GM12801 (cell line): Measurements from ENCODE around the gene FAM90A26.
"Not testable (repeated sequence)": the region's sequence is repeated elsewhere in the genome, so short reads cannot be mapped to it uniquely, and the experiment has no call there.

Source experiments
- CTCF ChIP-seq: IDR thresholded peaks from one replicate; pipeline ENCODE4 v1.5.1; 2011; ENCODE audit warnings: control low read depth; ENCODE audit not compliant: insufficient read length; ENCODE audit errors: extremely low read depth

FAM90A26 gene

GRCh38 chr4:9224596-9224995, 54.4 kb downstream of the FAM90A26 start, which contains the start of gene USP17L13:
Gene USP17L13 (plus strand): TSS chr4:9224896. CDS start chr4:9224896, 0 bp downstream.
- not testable (repeated sequence) for TF ChIP-seq CTCF
